SK-N-MC (cell line): ENCODE results near the gene PARVB.

Experiments
- EZH2 ChIP-seq: fragments of 200-600 bp; sonication (generic); IDR thresholded peaks from one replicate; pipeline ENCODE4 v1.6.1; 2017; ENCODE audit warnings: antibody characterized with exemption
- POLR2AphosphoS5 ChIP-seq: IDR thresholded peaks from 2 replicates; pipeline ENCODE4 v1.6.1; 2012; ENCODE audit warnings: mild to moderate bottlenecking, low read depth, low read length, borderline replicate concordance

- no peak for TF ChIP-seq POLR2AphosphoS5
- no peak for TF ChIP-seq EZH2
Observed at GRCh38 chr22:44199164-44199563, 175.1 kb downstream of the PARVB start.
